Ishikawa (cell line): ENCODE measurements around the gene PRR36.

Source experiments
- CEBPB ChIP-seq: IDR thresholded peaks from 2 replicates; pipeline ENCODE4 v1.6.1; 2012
- CREB1 ChIP-seq: IDR thresholded peaks from 2 replicates; pipeline ENCODE4 v1.6.1; 2012; ENCODE audit warnings: low read depth
- EGR1 ChIP-seq: IDR thresholded peaks from 2 replicates; pipeline ENCODE4 v1.6.1; 2012
- EP300 ChIP-seq: IDR thresholded peaks from 2 replicates; pipeline ENCODE4 v1.6.1; 2012; ENCODE audit warnings: borderline replicate concordance
- FOXM1 ChIP-seq: IDR thresholded peaks from 2 replicates; pipeline ENCODE4 v1.6.1; 2012; ENCODE audit warnings: low read depth, borderline replicate concordance
- NFIC ChIP-seq: IDR thresholded peaks from 2 replicates; pipeline ENCODE4 v1.6.1; 2012
- RAD21 ChIP-seq: IDR thresholded peaks from 2 replicates; pipeline ENCODE4 v1.6.1; 2012; ENCODE audit warnings: low read depth
- TAF1 ChIP-seq: IDR thresholded peaks from 2 replicates; pipeline ENCODE4 v1.6.1; 2012; ENCODE audit warnings: low read depth, mild to moderate bottlenecking
- TCF12 ChIP-seq: IDR thresholded peaks from 2 replicates; pipeline ENCODE4 v1.6.1; 2012; ENCODE audit warnings: low read depth
- TEAD4 ChIP-seq: IDR thresholded peaks from 2 replicates; pipeline ENCODE4 v1.6.1; 2012
- YY1 ChIP-seq: IDR thresholded peaks from 2 replicates; pipeline ENCODE4 v1.6.1; 2012; ENCODE audit warnings: low read depth
- ZBTB7A ChIP-seq: IDR thresholded peaks from 2 replicates; pipeline ENCODE4 v1.6.1; 2012; ENCODE audit warnings: low read depth
- TF ChIP-seq, protein P1 (sequence below): IDR thresholded peaks from 2 replicates; pipeline ENCODE4 v1.6.1; 2012
- TF ChIP-seq, protein P2 (sequence below): IDR thresholded peaks from 2 replicates; pipeline ENCODE4 v1.6.1; 2012
- TF ChIP-seq, protein P3 (sequence below): IDR thresholded peaks from 2 replicates; pipeline ENCODE4 v1.6.1; 2012; ENCODE audit warnings: low read depth, mild to moderate bottlenecking

The PRR36 gene

DNA sequence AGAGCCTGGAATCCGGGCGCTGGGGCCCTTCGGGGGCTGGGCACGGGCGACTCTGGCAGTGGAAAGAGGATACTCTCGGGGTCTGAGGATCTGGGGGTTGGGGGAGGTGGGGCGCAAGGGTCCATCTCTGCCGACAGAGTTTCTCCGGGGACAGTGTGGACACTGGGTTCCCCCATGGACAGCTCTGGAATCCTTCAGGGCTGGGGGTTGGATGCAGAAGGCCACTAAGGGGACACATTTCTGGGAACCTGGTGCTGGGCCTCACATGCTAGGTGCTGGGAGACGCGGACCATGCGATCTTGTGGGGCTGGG lies 42.7 kb upstream of the PRR36 start:
- TF ChIP-seq, protein P1, sequence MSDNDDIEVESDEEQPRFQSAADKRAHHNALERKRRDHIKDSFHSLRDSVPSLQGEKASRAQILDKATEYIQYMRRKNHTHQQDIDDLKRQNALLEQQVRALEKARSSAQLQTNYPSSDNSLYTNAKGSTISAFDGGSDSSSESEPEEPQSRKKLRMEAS, result no peak
- TF ChIP-seq TEAD4 (no peak), FOXM1 (no peak), TAF1 (no peak), CEBPB (no peak), TCF12 (no peak), RAD21 (no peak), EP300 (no peak), NFIC (no peak), CREB1 (no peak), YY1 (no peak), ZBTB7A (no peak), EGR1 (no peak)
- TF ChIP-seq, protein P2, sequence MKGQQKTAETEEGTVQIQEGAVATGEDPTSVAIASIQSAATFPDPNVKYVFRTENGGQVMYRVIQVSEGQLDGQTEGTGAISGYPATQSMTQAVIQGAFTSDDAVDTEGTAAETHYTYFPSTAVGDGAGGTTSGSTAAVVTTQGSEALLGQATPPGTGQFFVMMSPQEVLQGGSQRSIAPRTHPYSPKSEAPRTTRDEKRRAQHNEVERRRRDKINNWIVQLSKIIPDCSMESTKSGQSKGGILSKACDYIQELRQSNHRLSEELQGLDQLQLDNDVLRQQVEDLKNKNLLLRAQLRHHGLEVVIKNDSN, result no peak
- TF ChIP-seq, protein P3, sequence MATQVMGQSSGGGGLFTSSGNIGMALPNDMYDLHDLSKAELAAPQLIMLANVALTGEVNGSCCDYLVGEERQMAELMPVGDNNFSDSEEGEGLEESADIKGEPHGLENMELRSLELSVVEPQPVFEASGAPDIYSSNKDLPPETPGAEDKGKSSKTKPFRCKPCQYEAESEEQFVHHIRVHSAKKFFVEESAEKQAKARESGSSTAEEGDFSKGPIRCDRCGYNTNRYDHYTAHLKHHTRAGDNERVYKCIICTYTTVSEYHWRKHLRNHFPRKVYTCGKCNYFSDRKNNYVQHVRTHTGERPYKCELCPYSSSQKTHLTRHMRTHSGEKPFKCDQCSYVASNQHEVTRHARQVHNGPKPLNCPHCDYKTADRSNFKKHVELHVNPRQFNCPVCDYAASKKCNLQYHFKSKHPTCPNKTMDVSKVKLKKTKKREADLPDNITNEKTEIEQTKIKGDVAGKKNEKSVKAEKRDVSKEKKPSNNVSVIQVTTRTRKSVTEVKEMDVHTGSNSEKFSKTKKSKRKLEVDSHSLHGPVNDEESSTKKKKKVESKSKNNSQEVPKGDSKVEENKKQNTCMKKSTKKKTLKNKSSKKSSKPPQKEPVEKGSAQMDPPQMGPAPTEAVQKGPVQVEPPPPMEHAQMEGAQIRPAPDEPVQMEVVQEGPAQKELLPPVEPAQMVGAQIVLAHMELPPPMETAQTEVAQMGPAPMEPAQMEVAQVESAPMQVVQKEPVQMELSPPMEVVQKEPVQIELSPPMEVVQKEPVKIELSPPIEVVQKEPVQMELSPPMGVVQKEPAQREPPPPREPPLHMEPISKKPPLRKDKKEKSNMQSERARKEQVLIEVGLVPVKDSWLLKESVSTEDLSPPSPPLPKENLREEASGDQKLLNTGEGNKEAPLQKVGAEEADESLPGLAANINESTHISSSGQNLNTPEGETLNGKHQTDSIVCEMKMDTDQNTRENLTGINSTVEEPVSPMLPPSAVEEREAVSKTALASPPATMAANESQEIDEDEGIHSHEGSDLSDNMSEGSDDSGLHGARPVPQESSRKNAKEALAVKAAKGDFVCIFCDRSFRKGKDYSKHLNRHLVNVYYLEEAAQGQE, result no peak

GRCh38 chr19:7916103-7916954 lies 42.1 kb upstream of the PRR36 start:
- TF ChIP-seq, protein P1, result peak; percentile 66; the same call in 1 of the 2 replicates
- TF ChIP-seq TEAD4 (no peak), CREB1 (no peak), FOXM1 (no peak), ZBTB7A (peak; percentile 65; the same call in 1 of the 2 replicates)

GRCh38 chr19:7915250-7916102 lies 41.3 kb upstream of the PRR36 start:
- no peak for TF ChIP-seq TAF1
- TF ChIP-seq, protein P3, result no peak
- peak; percentile 0; the same call in 1 of the 2 replicates for TF ChIP-seq ZBTB7A
- no peak for TF ChIP-seq FOXM1
- no peak for TF ChIP-seq EGR1
- no peak for TF ChIP-seq YY1

DNA sequence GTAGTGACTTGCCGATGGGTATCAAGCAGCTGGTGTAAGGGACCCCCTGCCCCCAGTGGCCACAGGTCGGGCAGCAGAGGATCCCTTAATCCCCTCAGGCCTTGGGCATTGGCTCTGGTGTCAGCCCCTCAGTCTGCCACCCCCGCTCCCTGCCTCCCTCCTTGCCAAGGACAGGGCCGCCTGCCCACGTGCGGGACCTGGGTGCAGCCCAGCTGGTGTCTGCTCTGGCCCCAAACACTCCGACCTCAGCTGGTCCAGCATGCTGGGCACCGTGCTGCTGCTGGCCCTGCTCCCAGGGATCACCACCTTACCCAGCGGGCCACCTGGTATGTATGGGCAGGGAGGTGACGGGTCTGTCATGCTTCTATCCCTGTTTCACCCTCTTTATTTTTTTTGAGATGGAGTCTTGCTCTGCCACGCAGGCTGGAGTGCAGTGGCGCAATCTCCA lies 40.4 kb upstream of the PRR36 start, which contains the start of gene TGFBR3L:
TGFBR3L (plus strand) TSS at position 233 of the 448 bp plus-strand sequence.
- TF ChIP-seq ZBTB7A, result no peak
- no peak for TF ChIP-seq RAD21
- TF ChIP-seq EP300, result no peak
- TF ChIP-seq CREB1, result no peak
- TF ChIP-seq TEAD4, result no peak
- no peak for TF ChIP-seq YY1
- no peak for TF ChIP-seq TAF1
- TF ChIP-seq CEBPB, result no peak
- TF ChIP-seq TCF12, result no peak
- TF ChIP-seq, protein P1, result no peak
- TF ChIP-seq NFIC, result no peak
- TF ChIP-seq FOXM1, result no peak
- TF ChIP-seq, protein P3, result no peak
